Putamen (tissue), 1 donor: ENCODE data around the gene LOXL3.

ENCODE experiments used
- DNase-seq: peaks from one replicate; pipeline ENCODE4 v3.0.0-alpha.2; 2016; ENCODE audit warnings: low spot score

LOXL3 gene

GRCh38 chr2:74553892-74554819, at the start of gene LOXL3, which contains the start of gene DOK1:
Gene LOXL3, minus strand, starts transcription at chr2:74553942. Its CDS starts 1,308 bp downstream, at chr2:74552634.
Gene DOK1, plus strand, starts transcription at chr2:74554720. Its CDS starts 35 bp downstream, at chr2:74554755.
- DNase-seq, result peak; percentile 58

- DNase-seq, result no peak
Observed at GRCh38 chr2:74602586-74603281, 49.0 kb upstream of the LOXL3 start.

GRCh38 chr2:74599676-74600075, 45.9 kb upstream of the LOXL3 start:
- DNase-seq, result no peak

- DNase-seq, result no peak
Observed at GRCh38 chr2:74597410-74597809, 43.7 kb upstream of the LOXL3 start.

GRCh38 chr2:74596584-74596983, 42.8 kb upstream of the LOXL3 start:
- DNase-seq, result no peak

- no peak for DNase-seq
Observed at GRCh38 chr2:74593826-74594772, 40.4 kb upstream of the LOXL3 start.

GRCh38 chr2:74588664-74589063, 34.9 kb upstream of the LOXL3 start:
- no peak for DNase-seq

GRCh38 chr2:74587664-74588277, 34.0 kb upstream of the LOXL3 start:
- DNase-seq, result peak; percentile 52

GRCh38 chr2:74585406-74586185, 31.9 kb upstream of the LOXL3 start:
- no peak for DNase-seq

GRCh38 chr2:74584088-74584645, 30.4 kb upstream of the LOXL3 start:
- DNase-seq, result no peak

- DNase-seq, result no peak
Observed at GRCh38 chr2:74583504-74583903, 29.8 kb upstream of the LOXL3 start.

GRCh38 chr2:74582184-74582583, 28.4 kb upstream of the LOXL3 start:
- DNase-seq, result no peak

- DNase-seq, result no peak
Observed at GRCh38 chr2:74581463-74581862, 27.7 kb upstream of the LOXL3 start.

- no peak for DNase-seq
Observed at GRCh38 chr2:74578408-74578807, 24.7 kb upstream of the LOXL3 start.

- no peak for DNase-seq
Observed at GRCh38 chr2:74577448-74577847, 23.7 kb upstream of the LOXL3 start.

- no peak for DNase-seq
Observed at GRCh38 chr2:74576863-74577229, 23.1 kb upstream of the LOXL3 start.

GRCh38 chr2:74576211-74576862, 22.6 kb upstream of the LOXL3 start:
- DNase-seq, result no peak

GRCh38 chr2:74575320-74575719, 21.6 kb upstream of the LOXL3 start:
- no peak for DNase-seq

GRCh38 chr2:74573747-74574562, 20.2 kb upstream of the LOXL3 start:
- DNase-seq, result no peak
